GM18498 (cell line): Measurements from ENCODE around the gene PAQR5.
"Not testable (repeated sequence)": the region's sequence is repeated elsewhere in the genome, so short reads cannot be mapped to it uniquely, and the experiment has no call there.

ENCODE experiments used
- ATAC-seq: cut with Tn5 transposase; IDR thresholded peaks from one replicate; pipeline ENCODE4 v1.9.1; 2021; ENCODE audit warnings: mild to moderate bottlenecking, moderate library complexity; ENCODE audit not compliant: unreplicated experiment

Gene PAQR5

GRCh38 chr15:69298697-69299441 lies at the start of gene PAQR5:
TSS of gene PAQR5 (plus strand) at chr15:69298912. CDS start at chr15:69360081, 61,169 bp downstream.
- no peak for ATAC-seq

- ATAC-seq = no peak
These were observed 45.6 kb upstream of the PAQR5 start for GRCh38 chr15:69253156-69253555.

GRCh38 chr15:69265347-69265955 lies 33.3 kb upstream of the PAQR5 start:
- no peak for ATAC-seq

GRCh38 chr15:69271217-69271616 lies 27.5 kb upstream of the PAQR5 start:
- ATAC-seq = no peak

GRCh38 chr15:69272139-69272538 lies 26.6 kb upstream of the PAQR5 start:
- no peak for ATAC-seq

GRCh38 chr15:69272891-69273290 lies 25.8 kb upstream of the PAQR5 start:
- ATAC-seq = no peak

- ATAC-seq = no peak
These were observed 23.5 kb upstream of the PAQR5 start for GRCh38 chr15:69275074-69275670.

- no peak for ATAC-seq
These were observed 22.7 kb upstream of the PAQR5 start for GRCh38 chr15:69275933-69276560.

GRCh38 chr15:69277316-69277715 lies 21.4 kb upstream of the PAQR5 start:
- ATAC-seq = no peak

GRCh38 chr15:69279636-69280035 lies 19.1 kb upstream of the PAQR5 start:
- ATAC-seq = no peak

GRCh38 chr15:69280783-69281182 lies 17.9 kb upstream of the PAQR5 start:
- no peak for ATAC-seq

- ATAC-seq = no peak
These were observed 16.5 kb upstream of the PAQR5 start for GRCh38 chr15:69282104-69282743.

GRCh38 chr15:69285834-69286233 lies 12.9 kb upstream of the PAQR5 start:
- ATAC-seq = no peak

- no peak for ATAC-seq
These were observed 10.7 kb upstream of the PAQR5 start for GRCh38 chr15:69288011-69288410.

GRCh38 chr15:69288531-69289341 lies 10.0 kb upstream of the PAQR5 start:
- no peak for ATAC-seq

GRCh38 chr15:69289342-69290146 lies 9.2 kb upstream of the PAQR5 start:
- ATAC-seq = no peak

- ATAC-seq = no peak
These were observed 8.2 kb upstream of the PAQR5 start for GRCh38 chr15:69290346-69291164.

- not testable (repeated sequence) for ATAC-seq
These were observed 7.1 kb upstream of the PAQR5 start for GRCh38 chr15:69291651-69292050.
